A549 (cell line): ENCODE measurements around the gene TCF3. TPM values are rescaled to one million over a fixed set of nuclear protein-coding genes. Genes with fewer than 3 reads are reported as not detected.

Experiments used
- ATAC-seq, 2 experiments: fragments of 200-7000 bp in 1 of 2; fragments of >200 bp in 1 of 2; cut with Nextera tagmentation in 1 of 2; cut with Tn5 transposase in 1 of 2; 3 replicates each; pipeline versions ENCODE4 v1.8.0 to v1.9.1; 2018 to 2020; ENCODE audit warnings: mild to moderate bottlenecking in 1 of 2, moderate library complexity in 1 of 2
- CTCF ChIA-PET: fragments of 300-600 bp; sonication (Branson Sonifier 250); formaldehyde crosslinking; extraction: SDS; loops from one replicate; lab custom pipeline; 2021; ENCODE audit warnings: antibody characterized with exemption, inconsistent platforms; lab: Yijun Ruan, JAX
- POLR2A ChIA-PET: fragments of 350-600 bp; formaldehyde crosslinking; extraction: SDS; loops from one replicate; lab custom pipeline; 2021; ENCODE audit warnings: antibody characterized with exemption, inconsistent platforms; lab: Yijun Ruan, JAX
- DNase-seq, 2 experiments: peaks; one replicate each; pipeline versions ENCODE4 v3.0.0 to v3.0.0-alpha.2; 2011 to 2016; ENCODE audit warnings: low read depth in 1 of 2, low spot score in 1 of 2
- FAIRE-seq: peaks from 2 replicates; lab custom pipeline; 2011; peaks lifted over from hg19 to GRCh38; lab: Jason Lieb, UNC
- H3K27ac ChIP-seq, 2 experiments: fragments of >200 bp; sonication (Bioruptor Twin); formaldehyde crosslinking; 3 replicates each; pipeline ENCODE4 v1.5.1; 2016 to 2017
- H3K4me1 ChIP-seq: fragments of >200 bp; sonication (Bioruptor Twin); formaldehyde crosslinking; 3 replicates; pipeline ENCODE4 v1.6.1; 2016
- H3K4me2 ChIP-seq: fragments of >200 bp; sonication (Bioruptor Twin); formaldehyde crosslinking; 3 replicates; pipeline ENCODE4 v1.6.1; 2016
- H3K4me3 ChIP-seq: fragments of >200 bp; sonication (Bioruptor Twin); formaldehyde crosslinking; 3 replicates; pipeline ENCODE4 v1.5.1; 2016
- H3K9me3 ChIP-seq: fragments of >200 bp; sonication (Bioruptor Twin); formaldehyde crosslinking; 3 replicates; pipeline ENCODE4 v1.6.1; 2016
- ATOH8 ChIP-seq: fragments of 250-450 bp; sonication (Bioruptor Pico); IDR thresholded peaks from 2 replicates; pipeline ENCODE4 v1.5.0; 2020; ENCODE audit warnings: low read depth, mild to moderate bottlenecking, moderate library complexity
- BCL3 ChIP-seq: fragments of >200 bp; sonication (Bioruptor Twin); formaldehyde crosslinking; IDR thresholded peaks from 3 replicates; pipeline ENCODE4 v1.6.1; 2016
- BHLHE40 ChIP-seq: IDR thresholded peaks from 2 replicates; pipeline ENCODE4 v1.6.1; 2012; ENCODE audit warnings: low read depth, low read length, inconsistent platforms
- CBX8 ChIP-seq: fragments of 200-600 bp; sonication (generic); IDR thresholded peaks from 2 replicates; pipeline ENCODE4 v1.6.1; 2016
- CEBPB ChIP-seq, 2 experiments: fragments of >200 bp in 1 of 2; sonication (Bioruptor Twin) in 1 of 2; formaldehyde crosslinking in 1 of 2; IDR thresholded peaks; 2 replicates each; pipeline ENCODE4 v1.6.1; 2012 to 2016
- CHD2 ChIP-seq: fragments of 150-350 bp; IDR thresholded peaks from 2 replicates; pipeline ENCODE4 v1.6.1; 2014; ENCODE audit warnings: low read length; ENCODE audit not compliant: partially characterized antibody
- CHD4 ChIP-seq: fragments of 200-600 bp; sonication (generic); IDR thresholded peaks from 2 replicates; pipeline ENCODE4 v1.6.1; 2016; ENCODE audit warnings: antibody characterized with exemption, mild to moderate bottlenecking, borderline replicate concordance
- CTCF ChIP-seq: fragments of >200 bp; sonication (Bioruptor Twin); formaldehyde crosslinking; IDR thresholded peaks from 3 replicates; pipeline ENCODE4 v1.5.1; 2016
- ELK1 ChIP-seq: fragments of 150-350 bp; IDR thresholded peaks from 2 replicates; pipeline ENCODE4 v1.6.1; 2014; ENCODE audit warnings: low read depth, mild to moderate bottlenecking, low read length
- EP300 ChIP-seq, 2 experiments: fragments of >200 bp; sonication (Bioruptor Twin); formaldehyde crosslinking; IDR thresholded peaks; 2 replicates in 1 of 2; 3 replicates in 1 of 2; pipeline ENCODE4 v1.6.1; 2016 to 2017
- FOSL2 ChIP-seq, 2 experiments: fragments of 450-650 bp in 1 of 2; fragments of >200 bp in 1 of 2; sonication (Bioruptor Twin) in 1 of 2; formaldehyde crosslinking; IDR thresholded peaks; 2 replicates each; pipeline versions ENCODE4 v1.5.0 to v1.6.1; 2016 to 2020; ENCODE audit warnings: mild to moderate bottlenecking in 1 of 2, moderate library complexity in 1 of 2
- HMGXB4 ChIP-seq: fragments of 250-450 bp; sonication (Bioruptor Pico); IDR thresholded peaks from 2 replicates; pipeline ENCODE4 v1.5.0; 2021; ENCODE audit warnings: mild to moderate bottlenecking, moderate library complexity, borderline replicate concordance
- JUN ChIP-seq, 2 experiments: fragments of >200 bp; sonication (Bioruptor Twin); formaldehyde crosslinking; IDR thresholded peaks; 2 replicates in 1 of 2; 3 replicates in 1 of 2; pipeline ENCODE4 v1.6.1; 2016 to 2017
- MAFK ChIP-seq: fragments of 450-650 bp; IDR thresholded peaks from 2 replicates; pipeline ENCODE4 v1.6.1; 2014; ENCODE audit not compliant: partially characterized antibody
- MAX ChIP-seq: IDR thresholded peaks from 2 replicates; pipeline ENCODE4 v1.6.1; 2012
- PHF8 ChIP-seq: fragments of 200-600 bp; sonication (generic); IDR thresholded peaks from 2 replicates; pipeline ENCODE4 v1.6.1; 2016; ENCODE audit warnings: low read depth, mild to moderate bottlenecking, antibody characterized with exemption, moderate library complexity, borderline replicate concordance
- RAD21 ChIP-seq, 2 experiments: fragments of >200 bp in 1 of 2; sonication (Bioruptor Twin) in 1 of 2; formaldehyde crosslinking in 1 of 2; IDR thresholded peaks in 1 of 2; conservative IDR thresholded peaks in 1 of 2; 2 replicates in 1 of 2; 3 replicates in 1 of 2; pipeline ENCODE4 v1.6.1; 2012 to 2018; ENCODE audit warnings: inconsistent platforms in 1 of 2
- SREBF2 ChIP-seq: fragments of 450-650 bp; IDR thresholded peaks from 2 replicates; pipeline ENCODE4 v1.6.1; 2014; ENCODE audit warnings: mild to moderate bottlenecking, moderate library complexity
- ZC3H11A ChIP-seq: fragments of 450-650 bp; IDR thresholded peaks from 2 replicates; pipeline ENCODE4 v1.6.1; 2014; ENCODE audit warnings: antibody characterized with exemption, mild to moderate bottlenecking
- ZFP36 ChIP-seq: fragments of 450-650 bp; IDR thresholded peaks from 2 replicates; pipeline ENCODE4 v1.6.1; 2014; ENCODE audit warnings: borderline replicate concordance; ENCODE audit not compliant: partially characterized antibody
- ZNF302 ChIP-seq: fragments of 250-450 bp; sonication (Bioruptor Pico); IDR thresholded peaks from 2 replicates; pipeline ENCODE4 v1.9.0; 2021; ENCODE audit warnings: inconsistent platforms, mild to moderate bottlenecking, moderate library complexity
- WGBS: methylation state at CpG from one replicate; pipeline ENCODE4 v1.1.6; 2017; ENCODE audit errors: missing lambda C conversion rate; 5-methylcytosine and 5-hydroxymethylcytosine counted together
- polyA plus RNA-seq, 4 experiments: library from polyadenylated mRNA; depleted of rRNA in 3 of 4; stranded (reverse); fragments of >200 nt; fragmentation: RNase III in 1 of 4; extraction: RNeasy Plus Mini Kit Qiagen cat#74134 plus additional on column Dnase treatment in 1 of 4; gene quantifications; 2 replicates in 3 of 4; 3 replicates in 1 of 4; pipeline ENCODE4 v1.2.3, GENCODE V29; 2011 to 2017

The TCF3 gene
- polyA plus RNA-seq, 2 of the 4 experiments (the other 2 are of a cell fraction): 25.6 to 52.6 TPM

- Histone ChIP-seq H3K4me3 (no peak overlapping the region), H3K9me3 (no peaks in the 10 kb centered on the region), H3K4me2 (no peak overlapping the region), H3K4me1 (no peaks in the 10 kb centered on the region), H3K27ac (no peak overlapping the region)
- WGBS: 95% methylated on average over 4 of the region's 17 CpGs
- no peak for DNase-seq
- ATAC-seq: no peak
- ChIA-PET CTCF (no interaction called here), POLR2A (interaction anchor here (0.6 kb wide), 1 partner anchor 22 kb away, joined by 4 read pairs; the partner anchor contains the start of gene UQCR11)
- TF ChIP-seq CBX8 (no peak), ELK1 (no peak), FOSL2 (IDR thresholded peaks at IDR 0.05) (no peak), FOSL2 (CRISPR knock-in tag; IDR thresholded peaks at IDR 0.05) (no peak), PHF8 (no peak)
- no peak for FAIRE-seq
Observed at GRCh38 chr19:1627194-1627593, 25.2 kb downstream of the TCF3 start.

GRCh38 chr19:1626417-1627010 is 25.9 kb downstream of the TCF3 start:
- no peak for ATAC-seq

GRCh38 chr19:1624458-1624857 is 28.0 kb downstream of the TCF3 start:
- 78% methylated on average over 23 of the region's 23 CpGs for WGBS
- no peak for FAIRE-seq
- H3K9me3 ChIP-seq: no peaks in the 10 kb centered on the region
- no peak overlapping the region for H3K4me3 ChIP-seq
- H3K4me1 ChIP-seq: no peaks in the 10 kb centered on the region
- H3K4me2 ChIP-seq: no peak overlapping the region
- ATAC-seq: peak; percentile 70 to 84; a peak in 5 of 6 replicates
- ChIA-PET POLR2A (no interaction called here), CTCF (interaction anchor here (0.9 to 1.7 kb wide), 4 partner anchors 10 to 48 kb away, joined by 3 to 7 read pairs (median 4); no protein-coding TSS in a partner anchor)
- peak; percentile 61 to 64 for DNase-seq
- TF ChIP-seq CTCF (peak; percentile 39), MAFK (no peak), RAD21 (conservative IDR thresholded peaks at IDR 0.05 in 1 of 2, IDR thresholded peaks at IDR 0.05 in 1 of 2) (peak; percentile 17 to 44; a peak in 2 of 5 replicates), SREBF2 (no peak), ATOH8 (CRISPR knock-in tag) (no peak)
- H3K27ac ChIP-seq: no peak overlapping the region

More at GRCh38 chr19:1626417-1627010, 25.9 kb downstream of the TCF3 start:
- Histone ChIP-seq H3K4me2 (no peak overlapping the region), H3K9me3 (no peaks in the 10 kb centered on the region), H3K27ac (no peak overlapping the region), H3K4me1 (no peaks in the 10 kb centered on the region), H3K4me3 (no peak overlapping the region)
- CTCF ChIA-PET: interaction anchor here (0.7 to 0.8 kb wide), 2 partner anchors 21 to 187 kb away, joined by 3 read pairs; no protein-coding TSS in a partner anchor
- DNase-seq (no peak), FAIRE-seq (no peak)
- WGBS: 79% methylated on average over 6 of the region's 32 CpGs
- POLR2A ChIA-PET: no interaction called here
- TF ChIP-seq CEBPB (IDR thresholded peaks at IDR 0.05) (no peak), HMGXB4 (CRISPR knock-in tag) (no peak), CHD4 (no peak), MAX (no peak), JUN (IDR thresholded peaks at IDR 0.05) (no peak), BHLHE40 (no peak), ZFP36 (no peak), ZNF302 (CRISPR knock-in tag) (no peak), ZC3H11A (no peak), BCL3 (no peak), EP300 (IDR thresholded peaks at IDR 0.05) (no peak), CHD2 (no peak)
